Uterus (tissue), 2 donors: ENCODE measurements around the gene ANKRD62.

Experiments
- CTCF ChIP-seq, 4 experiments: fragments of 200-600 bp in 2 of 4; fragments of 450-650 bp in 2 of 4; sonication (generic) in 2 of 4; IDR thresholded peaks; one replicate each; pipeline ENCODE4 v1.5.1; 2016 to 2019; ENCODE audit warnings: antibody characterized with exemption in 4 of 4, mild to moderate bottlenecking in 2 of 4, moderate library complexity in 1 of 4
- POLR2A ChIP-seq, 2 donors: fragments of 450-650 bp; IDR thresholded peaks; one replicate each; pipeline ENCODE4 v1.6.1; 2016; ENCODE audit warnings: antibody characterized with exemption in 2 of 2, mild to moderate bottlenecking in 1 of 2, moderate library complexity in 1 of 2

GRCh38 chr18:12101266-12101665 lies 7.6 kb downstream of the ANKRD62 start:
- TF ChIP-seq CTCF (IDR thresholded peaks at IDR 0.05) (no peak), POLR2A (IDR thresholded peaks at IDR 0.05) (no peak)
